Sigmoid colon (tissue), 4 donors: ENCODE measurements around the gene LSMEM2.

Source experiments
- CTCF ChIP-seq, 4 experiments: fragments of 450-650 bp in 3 of 4; fragments of 200-600 bp in 1 of 4; IDR thresholded peaks; one replicate each; pipeline ENCODE4 v1.5.1; 2016 to 2019; ENCODE audit warnings: antibody characterized with exemption in 4 of 4, mild to moderate bottlenecking in 3 of 4, moderate library complexity in 2 of 4
- EP300 ChIP-seq, 4 donors: sonication (generic); formaldehyde crosslinking; IDR thresholded peaks; one replicate each; pipeline ENCODE4 v1.6.1; 2017; ENCODE audit warnings: antibody characterized with exemption in 4 of 4
- POLR2AphosphoS5 ChIP-seq, 4 donors: sonication (generic); formaldehyde crosslinking; IDR thresholded peaks; one replicate each; pipeline ENCODE4 v1.6.1; 2017; ENCODE audit warnings: antibody characterized with exemption in 4 of 4

GRCh38 chr3:50230794-50231125 lies 48.1 kb upstream of the LSMEM2 start:
- TF ChIP-seq CTCF (IDR thresholded peaks at IDR 0.05) (no peak), POLR2AphosphoS5 (IDR thresholded peaks at IDR 0.05) (no peak), EP300 (IDR thresholded peaks at IDR 0.05) (no peak)
